ENCODE results near the gene ABCC8.
"Not testable (repeated sequence)": the region's sequence is repeated elsewhere in the genome, so short reads cannot be mapped to it uniquely, and the experiment has no call there.

Gene ABCC8

GRCh38 chr11:17463546-17464174, 13.0 kb downstream of the ABCC8 start:
- no peak for DNase-seq

- DNase-seq, result no peak
Observed at GRCh38 chr11:17462940-17463339, 13.7 kb downstream of the ABCC8 start.

DNA sequence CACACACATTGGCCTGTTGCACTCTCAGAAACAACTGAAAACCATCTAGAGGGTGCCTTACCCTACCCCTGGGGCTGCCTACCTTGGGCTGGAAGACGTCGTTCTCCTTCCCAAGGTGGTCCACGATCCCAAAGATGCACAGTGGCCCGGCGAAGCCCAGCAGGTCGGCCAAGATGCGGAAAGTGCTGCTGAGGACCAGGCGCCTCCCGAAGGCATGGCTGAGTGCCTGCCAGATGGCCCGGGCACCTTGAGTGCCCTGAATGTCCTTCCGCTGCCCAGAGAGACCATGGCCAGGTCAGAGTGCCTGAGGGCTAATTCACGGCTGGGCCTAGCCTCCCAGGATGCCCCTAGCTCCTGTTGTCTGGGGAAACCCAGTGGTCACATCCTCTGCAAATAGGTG, 16.2 kb downstream of the ABCC8 start:
- DNase-seq, result no peak

GRCh38 chr11:17459236-17459896, 17.3 kb downstream of the ABCC8 start:
- no peak for DNase-seq

- DNase-seq, result no peak
Observed at GRCh38 chr11:17458268-17458667, 18.4 kb downstream of the ABCC8 start.

DNA sequence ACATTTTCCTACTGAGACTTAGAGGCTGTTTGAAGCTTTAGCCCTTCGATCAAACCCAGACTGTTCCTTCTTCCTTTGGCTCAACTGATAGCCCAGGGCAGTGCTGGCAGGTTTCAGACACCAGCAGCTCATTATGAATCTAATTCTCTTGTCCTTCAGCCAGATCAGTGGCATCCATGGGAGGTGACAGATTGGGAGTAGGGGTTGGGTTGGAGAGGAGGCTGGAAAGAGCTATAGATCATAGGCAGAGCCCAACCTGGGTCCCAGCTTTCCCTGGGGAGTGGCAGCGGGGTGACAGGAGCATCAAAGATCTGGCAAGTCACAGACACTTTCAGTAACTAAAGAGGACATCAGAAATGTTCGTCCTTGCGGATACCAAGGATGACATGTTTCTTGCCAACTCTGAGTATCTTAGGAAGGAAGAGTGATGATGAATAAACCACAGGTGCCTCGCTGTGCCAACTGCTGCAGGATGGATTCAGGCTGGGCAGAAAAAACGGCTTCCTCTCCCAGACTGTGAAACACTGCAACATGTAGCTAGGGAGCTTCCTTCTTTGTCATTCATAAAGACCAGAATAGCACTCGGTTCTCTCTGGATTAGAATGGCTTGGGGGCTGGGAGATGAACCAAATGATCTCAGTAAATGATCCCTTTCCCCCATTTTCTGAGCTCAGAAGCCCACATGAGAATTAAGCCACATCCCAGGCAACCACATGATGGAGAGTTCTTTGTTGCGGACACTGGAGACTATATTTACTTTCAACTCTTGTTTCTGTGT, 19.1 kb downstream of the ABCC8 start:
- no peak for DNase-seq

GRCh38 chr11:17452668-17453067, 24.0 kb downstream of the ABCC8 start:
- DNase-seq, result no peak

DNA sequence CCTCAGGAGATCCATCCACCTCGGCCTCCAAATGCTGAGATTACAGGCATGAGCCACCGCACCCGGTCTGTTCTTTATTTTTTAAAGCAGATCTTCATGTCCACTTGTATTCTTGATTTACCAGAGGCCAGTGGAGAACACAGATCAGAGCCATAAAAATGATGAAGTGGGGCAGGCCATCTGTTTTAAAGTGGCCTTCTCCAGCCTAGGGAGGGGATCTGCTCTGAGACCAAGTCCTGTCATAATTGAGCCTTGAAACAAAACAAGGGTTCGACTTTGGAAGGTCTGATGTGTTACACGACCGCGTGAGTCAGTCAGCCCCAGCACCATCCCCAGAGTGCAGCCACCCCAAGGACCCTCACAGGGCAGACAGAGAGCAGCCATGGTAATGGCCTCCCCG, 27.5 kb downstream of the ABCC8 start:
- no peak for DNase-seq

GRCh38 chr11:17446482-17446881, 30.2 kb downstream of the ABCC8 start:
- DNase-seq, result no peak

GRCh38 chr11:17445240-17445795, 31.3 kb downstream of the ABCC8 start:
- no peak for DNase-seq

GRCh38 chr11:17443926-17444690, 32.5 kb downstream of the ABCC8 start:
- DNase-seq, result no peak

DNA sequence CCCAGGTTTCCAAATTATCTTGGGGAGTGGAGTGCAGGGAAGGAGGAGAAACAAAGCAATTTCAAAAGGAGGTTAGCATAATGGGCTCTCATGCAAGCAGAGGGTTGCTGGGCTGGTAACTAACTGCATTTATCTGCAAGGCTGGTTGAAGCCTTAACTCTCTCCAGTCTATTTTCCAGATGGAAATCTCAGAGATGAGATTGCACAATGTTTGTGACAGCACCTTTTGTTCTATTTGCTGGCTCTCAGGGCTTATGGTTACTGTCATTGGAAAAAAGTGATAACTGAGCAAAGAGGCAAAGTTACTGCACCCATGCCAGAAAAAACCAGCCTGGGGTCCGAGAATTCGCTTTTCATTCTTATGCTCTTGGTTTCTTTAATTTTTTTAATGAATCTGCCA, 33.2 kb downstream of the ABCC8 start:
- no peak for DNase-seq

DNA sequence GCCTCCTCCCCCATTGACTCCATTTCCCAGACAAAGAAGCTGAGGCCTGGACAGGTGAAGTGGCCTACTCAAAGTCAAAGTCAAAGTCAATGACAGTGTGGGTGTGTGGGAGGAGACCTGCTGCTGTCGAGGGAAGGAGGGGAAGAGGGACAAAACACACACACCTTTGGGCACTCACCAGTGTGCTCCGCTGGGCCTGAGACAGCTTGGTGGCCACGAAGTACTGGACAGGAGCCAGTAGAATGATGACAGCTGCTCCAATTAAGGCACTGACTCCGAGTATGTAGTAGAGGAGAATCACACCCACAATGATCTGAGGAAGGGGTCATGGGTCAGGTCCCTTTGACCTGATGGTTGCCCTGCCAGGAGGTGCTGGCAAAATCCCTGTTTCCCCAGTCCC, 33.6 kb downstream of the ABCC8 start:
- no peak for DNase-seq

GRCh38 chr11:17439316-17439782, 37.3 kb downstream of the ABCC8 start:
- DNase-seq, result no peak

- DNase-seq, result no peak
Observed at GRCh38 chr11:17437366-17437765, 39.3 kb downstream of the ABCC8 start.

GRCh38 chr11:17434108-17434507, 42.5 kb downstream of the ABCC8 start:
- DNase-seq, result no peak

DNA sequence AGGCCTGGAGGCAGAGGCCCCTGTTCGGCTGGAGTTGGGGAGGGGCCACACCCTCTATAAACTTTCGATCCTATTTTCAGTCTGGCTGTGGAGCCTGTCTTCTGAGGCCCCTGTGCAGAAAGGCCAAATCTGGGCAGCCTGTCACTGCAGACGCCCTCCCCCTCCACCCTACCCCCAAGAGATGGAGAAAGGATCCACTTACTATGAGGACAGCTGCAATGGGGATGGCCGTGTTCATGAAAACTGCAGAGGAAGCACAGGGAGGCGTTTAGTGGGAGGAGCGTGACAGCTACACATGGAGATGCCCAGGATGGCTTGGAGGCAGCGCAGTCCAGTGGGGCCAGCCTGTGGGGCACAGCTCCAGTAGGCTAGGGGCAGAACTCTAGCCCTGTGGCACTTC, 44.6 kb downstream of the ABCC8 start:
- no peak for DNase-seq

DNA sequence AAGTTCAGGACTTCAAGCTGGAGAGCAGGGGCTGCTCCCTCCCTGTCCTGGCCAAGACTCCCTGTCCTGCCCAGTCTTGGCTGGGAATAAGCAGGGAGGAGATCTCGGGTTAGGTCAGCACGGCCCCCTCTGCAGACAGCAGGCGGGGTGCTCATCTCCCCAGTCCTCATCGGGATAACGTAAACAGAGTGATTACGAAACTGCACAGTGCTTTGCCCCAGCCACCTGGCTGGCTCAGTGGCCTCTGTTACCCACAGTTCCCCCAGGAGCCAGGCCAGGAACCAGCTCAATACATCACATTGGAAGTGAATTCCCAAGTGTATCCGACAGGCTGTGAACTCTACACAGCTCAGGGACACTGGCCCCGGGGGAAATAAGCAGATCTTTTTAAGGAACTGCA, 45.5 kb downstream of the ABCC8 start:
- no peak for DNase-seq

DNA sequence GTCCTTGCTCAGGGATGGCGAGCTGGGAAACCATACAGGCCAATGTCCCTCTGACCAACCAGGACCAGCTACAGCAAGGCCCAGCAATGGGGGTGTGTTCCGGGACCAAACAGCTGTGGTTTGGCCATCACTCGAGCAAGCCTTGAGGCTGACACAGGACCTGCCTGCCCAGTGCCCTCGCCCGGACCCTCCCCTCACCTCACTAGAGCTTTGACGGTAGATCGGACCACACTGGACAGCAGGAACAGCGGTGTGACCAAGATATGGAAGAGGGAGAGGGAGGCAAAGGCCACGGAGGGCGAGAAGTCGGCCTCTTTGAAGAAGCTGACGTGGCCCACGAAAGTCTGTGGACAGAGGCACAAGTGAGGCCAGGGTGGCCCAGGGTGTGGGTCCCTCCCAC, 46.0 kb downstream of the ABCC8 start:
- no peak for DNase-seq

- DNase-seq, result no peak
Observed at GRCh38 chr11:17428925-17429324, 47.7 kb downstream of the ABCC8 start.

DNA sequence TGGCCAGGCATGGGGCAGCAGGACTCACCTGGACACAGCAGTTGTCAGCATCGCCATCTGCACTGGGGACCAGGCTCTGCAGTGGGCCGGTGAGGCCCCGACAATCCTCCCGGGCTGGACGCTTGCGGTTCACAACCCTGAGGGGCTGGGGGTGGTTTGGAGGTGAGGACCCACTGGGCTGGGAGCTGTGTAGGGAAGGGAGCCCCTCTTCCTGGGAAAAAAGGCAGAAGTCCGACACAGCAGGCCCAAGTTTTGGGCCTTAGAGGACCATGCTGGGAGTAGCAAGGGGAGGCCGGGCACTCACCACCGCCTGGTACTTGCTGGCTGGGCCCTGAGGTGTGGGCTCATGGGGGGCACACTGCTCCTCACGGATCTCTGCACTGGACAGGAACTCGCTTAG, 48.4 kb downstream of the ABCC8 start:
- DNase-seq, result no peak

DNA sequence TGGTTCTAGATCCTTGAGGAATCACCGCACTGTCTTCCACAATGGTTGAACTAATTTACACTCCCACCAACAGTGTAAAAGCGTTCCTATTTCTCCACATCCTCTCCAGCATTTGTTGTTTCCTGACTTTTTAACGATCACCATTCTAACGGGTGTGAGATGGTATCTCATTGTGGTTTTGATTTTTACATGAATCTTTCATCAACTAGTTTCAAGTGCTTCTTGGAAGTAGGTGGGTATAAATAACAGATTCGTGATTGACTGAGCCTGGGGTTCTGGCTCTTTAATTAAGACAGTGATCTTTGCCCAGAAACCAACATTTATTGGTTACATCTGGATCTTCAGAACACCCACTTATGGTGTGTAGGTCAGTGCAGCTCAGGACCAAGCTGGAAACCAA, 50.4 kb downstream of the ABCC8 start:
- DNase-seq, result not testable (repeated sequence)
